Right atrium auricular region (tissue), 2 donors: ENCODE data around the gene TACC3. TPM values are rescaled to one million over a fixed set of nuclear protein-coding genes. Genes with fewer than 3 reads are reported as not detected.

ENCODE experiments used
- DNase-seq: peaks from one replicate; pipeline ENCODE4 v3.0.0-alpha.2; 2019; ENCODE audit warnings: low spot score
- H3K27ac ChIP-seq, 2 donors: fragments of 200-600 bp; sonication (generic); 1 replicate in 1 of 2; 2 replicates in 1 of 2; pipeline ENCODE4 v1.5.1; 2016 to 2019
- H3K27me3 ChIP-seq, 2 donors: fragments of 200-600 bp; sonication (generic); one replicate each; pipeline versions ENCODE4 v1.5.1 to v1.6.0; 2017 to 2019
- H3K36me3 ChIP-seq: fragments of 200-600 bp; sonication (generic); one replicate; pipeline ENCODE4 v1.5.1; 2016
- H3K4me1 ChIP-seq, 2 donors: fragments of 200-600 bp; sonication (generic); one replicate each; pipeline versions ENCODE4 v1.5.1 to v1.6.0; 2017 to 2019
- H3K4me3 ChIP-seq, 2 donors: fragments of 200-600 bp; sonication (generic); 1 replicate in 1 of 2; 2 replicates in 1 of 2; pipeline ENCODE4 v1.5.1; 2017 to 2019; ENCODE audit warnings: mild to moderate bottlenecking in 1 of 2, moderate library complexity in 1 of 2
- H3K9me3 ChIP-seq, 2 donors: fragments of 200-600 bp; sonication (generic); one replicate each; pipeline ENCODE4 v1.5.1; 2019
- CTCF ChIP-seq, 2 donors: fragments of 200-600 bp; sonication (generic); IDR thresholded peaks; one replicate each; pipeline ENCODE4 v1.5.1; 2019; ENCODE audit warnings: antibody characterized with exemption in 2 of 2
- total RNA-seq, 2 donors: library from RNA; depleted of rRNA; stranded (reverse); fragments of >200 nt; gene quantifications; one replicate each; pipeline ENCODE4 v1.1.0, GENCODE V29; 2016

Gene TACC3
- total RNA-seq, 2 donors from 2014 or later = 3.7 to 5.3 TPM

DNA sequence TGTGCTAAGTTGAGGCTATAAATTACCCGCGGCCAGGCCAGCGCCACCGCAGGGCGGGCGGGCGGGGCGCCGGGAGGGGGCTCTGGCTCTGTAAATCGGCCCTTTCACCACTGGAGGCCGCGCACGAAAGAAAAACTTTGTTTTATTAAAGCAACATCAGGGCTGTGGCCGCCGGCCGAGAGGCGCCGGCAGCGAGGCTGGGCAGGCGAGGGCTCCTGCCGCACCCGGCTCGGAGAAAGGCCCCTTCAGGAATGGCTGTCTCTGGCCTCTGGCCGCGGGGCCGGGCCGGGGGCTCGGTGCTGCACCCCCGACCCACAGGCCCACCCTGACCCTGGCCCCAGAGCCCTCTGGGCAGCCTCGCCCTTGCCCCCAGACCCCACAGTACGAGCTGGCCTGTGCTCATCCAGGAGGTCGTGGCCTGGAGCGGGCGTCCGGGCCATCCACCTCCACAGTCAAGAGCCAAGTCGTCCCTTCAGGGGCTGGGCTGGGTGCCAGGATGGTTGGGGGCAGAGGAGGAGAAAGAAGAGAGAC lies 42.3 kb downstream of the TACC3 start:
- Histone ChIP-seq H3K9me3 (no peaks in the 10 kb centered on the region), H3K4me1 (peaks cover 0 to 28% of the 10 kb centered on the region in 2 donors), H3K4me3 (peak overlapping the region in 1 of 2 donors; percentile 39), H3K27ac (no peak overlapping the region), H3K36me3 (no peaks in the 10 kb centered on the region), H3K27me3 (no peaks in the 10 kb centered on the region)
- TF ChIP-seq CTCF (IDR thresholded peaks at IDR 0.05) = peak in 1 of 2 donors; percentile 39
- no peak for DNase-seq

GRCh38 chr4:1764670-1765069 lies 43.3 kb downstream of the TACC3 start:
- Histone ChIP-seq H3K27ac (no peak overlapping the region), H3K9me3 (no peaks in the 10 kb centered on the region), H3K27me3 (no peaks in the 10 kb centered on the region), H3K4me3 (no peak overlapping the region), H3K36me3 (no peaks in the 10 kb centered on the region), H3K4me1 (peaks cover 0 to 28% of the 10 kb centered on the region in 2 donors)
- TF ChIP-seq CTCF (IDR thresholded peaks at IDR 0.05) = no peak
- DNase-seq = no peak

- no peak overlapping the region for H3K27ac ChIP-seq
- DNase-seq = no peak
- no peaks in the 10 kb centered on the region for H3K36me3 ChIP-seq
- no peaks in the 10 kb centered on the region for H3K9me3 ChIP-seq
- peaks cover 0 to 27% of the 10 kb centered on the region in 2 donors for H3K4me1 ChIP-seq
- no peak overlapping the region for H3K4me3 ChIP-seq
- H3K27me3 ChIP-seq = no peaks in the 10 kb centered on the region
- no peak for TF ChIP-seq CTCF (IDR thresholded peaks at IDR 0.05)
These were observed 44.2 kb downstream of the TACC3 start for GRCh38 chr4:1765409-1766072.

DNA sequence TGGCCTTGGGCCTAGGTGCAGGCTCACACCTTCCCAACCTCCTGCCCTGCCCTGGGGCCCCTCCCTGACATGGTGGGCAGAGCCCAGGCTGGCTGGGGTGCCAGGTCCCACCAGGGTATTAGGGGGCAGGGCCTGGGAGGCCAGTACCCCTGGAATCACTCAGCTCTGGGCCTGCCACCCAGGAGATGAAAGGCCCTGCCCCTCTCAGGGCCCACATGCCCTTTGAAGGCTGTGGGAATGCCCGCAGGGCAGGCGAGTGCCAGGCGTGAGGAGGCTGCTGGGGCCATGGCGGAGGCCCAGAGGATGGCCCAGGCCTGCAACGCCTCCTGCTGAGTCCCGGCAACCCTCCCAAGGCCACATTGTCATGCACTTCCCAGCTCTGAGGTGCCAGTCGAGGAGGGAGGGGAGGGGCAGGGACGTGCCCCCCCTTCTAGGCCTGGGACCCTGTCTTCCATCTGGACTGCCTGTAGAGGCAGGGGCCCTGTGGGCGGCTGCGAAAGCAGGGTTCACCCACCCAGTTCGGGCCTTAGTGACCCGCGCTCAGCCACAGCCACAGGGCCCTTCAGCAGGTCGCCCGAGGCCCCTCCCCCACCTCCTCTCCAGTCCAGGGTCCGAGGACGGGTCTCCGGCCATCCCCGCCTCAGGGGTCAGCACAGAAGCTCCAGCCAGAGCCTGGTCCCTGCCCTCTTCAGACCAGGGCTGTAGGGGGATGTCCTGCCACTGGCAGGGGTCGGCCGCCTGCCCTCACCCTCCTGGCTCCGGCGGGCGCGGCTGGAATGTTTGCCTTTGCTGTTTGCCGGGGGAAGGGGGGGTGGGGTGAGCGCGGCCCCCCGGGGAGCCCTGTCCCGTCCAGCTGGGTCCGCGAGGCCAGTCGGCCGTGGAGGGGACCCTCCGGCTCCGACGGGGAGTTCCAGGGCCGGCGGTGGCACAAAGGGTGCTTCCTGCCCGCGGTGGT lies 45.1 kb downstream of the TACC3 start:
- Histone ChIP-seq H3K36me3 (no peaks in the 10 kb centered on the region), H3K27ac (no peak overlapping the region), H3K9me3 (no peaks in the 10 kb centered on the region), H3K4me3 (peak overlapping the region; percentile 44 to 58), H3K4me1 (peaks cover 0 to 22% of the 10 kb centered on the region in 2 donors), H3K27me3 (no peaks in the 10 kb centered on the region)
- TF ChIP-seq CTCF (IDR thresholded peaks at IDR 0.05) = no peak
- no peak for DNase-seq

- Histone ChIP-seq H3K27ac (no peak overlapping the region), H3K27me3 (no peaks in the 10 kb centered on the region), H3K4me1 (peaks cover 0 to 22% of the 10 kb centered on the region in 2 donors), H3K9me3 (no peaks in the 10 kb centered on the region), H3K36me3 (no peaks in the 10 kb centered on the region), H3K4me3 (peak overlapping the region; percentile 44 to 58)
- TF ChIP-seq CTCF (IDR thresholded peaks at IDR 0.05) = no peak
- DNase-seq = no peak
These were observed 45.9 kb downstream of the TACC3 start for GRCh38 chr4:1767061-1767769.
